ENCODE measurements around the gene RPS14. TPM values are rescaled to one million over a fixed set of nuclear protein-coding genes. Genes with fewer than 3 reads are reported as not detected.

Gene RPS14
- total and polyA plus RNA-seq, 10 of the 15 experiments (the other 5 are each of a cell fraction or from before 2014, with no cell fraction given): 2,295 to 4,047 (median 2,787) TPM

DNA sequence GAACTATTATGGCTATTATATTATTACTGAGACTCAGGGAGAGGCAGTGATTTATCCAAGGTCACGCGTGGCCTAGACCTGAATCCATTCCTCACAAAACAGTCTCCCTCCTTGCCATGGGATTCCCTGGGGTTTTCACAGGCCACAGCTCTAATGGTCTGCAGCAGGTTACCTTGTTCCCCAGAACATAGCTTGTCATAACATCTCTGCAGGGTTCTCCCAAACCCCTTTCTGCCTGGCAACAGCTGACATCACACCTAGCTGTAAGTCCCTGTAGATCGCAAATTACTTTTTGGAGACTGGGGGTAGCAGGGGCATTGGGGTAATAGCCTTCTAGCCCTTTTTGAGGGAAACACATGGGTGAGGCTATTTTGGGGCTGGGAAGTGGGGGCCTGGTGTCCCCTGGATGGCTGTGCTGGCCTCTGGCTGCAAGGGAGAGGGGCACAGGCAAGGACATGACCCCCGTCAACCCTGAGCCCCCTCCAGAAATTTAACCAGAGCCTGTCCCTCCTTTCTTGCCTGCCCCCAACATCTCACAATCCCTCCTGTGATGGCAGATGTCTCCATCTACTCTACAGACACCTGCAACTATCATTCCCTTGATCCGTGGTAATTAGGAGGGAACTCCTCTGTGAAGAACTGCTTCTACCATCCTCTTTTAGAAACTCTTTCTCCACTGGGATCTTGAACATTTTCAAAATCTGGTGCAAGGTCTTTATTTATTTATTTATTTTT is 38.1 kb downstream of the RPS14 start (continued):
- TF ChIP-seq, protein P1, sequence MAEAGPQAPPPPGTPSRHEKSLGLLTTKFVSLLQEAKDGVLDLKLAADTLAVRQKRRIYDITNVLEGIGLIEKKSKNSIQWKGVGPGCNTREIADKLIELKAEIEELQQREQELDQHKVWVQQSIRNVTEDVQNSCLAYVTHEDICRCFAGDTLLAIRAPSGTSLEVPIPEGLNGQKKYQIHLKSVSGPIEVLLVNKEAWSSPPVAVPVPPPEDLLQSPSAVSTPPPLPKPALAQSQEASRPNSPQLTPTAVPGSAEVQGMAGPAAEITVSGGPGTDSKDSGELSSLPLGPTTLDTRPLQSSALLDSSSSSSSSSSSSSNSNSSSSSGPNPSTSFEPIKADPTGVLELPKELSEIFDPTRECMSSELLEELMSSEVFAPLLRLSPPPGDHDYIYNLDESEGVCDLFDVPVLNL (IDR thresholded peaks at IDR 0.05; ENCODE audit: low read depth, low read length): no peak
- TF ChIP-seq SUPT20H (IDR thresholded peaks at IDR 0.05; ENCODE audit: borderline replicate concordance, control insufficient read depth, low read depth, low read length) (no peak), POU2F2 (IDR thresholded peaks at IDR 0.05; ENCODE audit: borderline replicate concordance, low read depth, low read length) (peak; percentile 84; the same call in 2 of the 3 replicates), HCFC1 (IDR thresholded peaks at IDR 0.05; ENCODE audit: low read length) (no peak), CBX5 (IDR thresholded peaks at IDR 0.05; ENCODE audit: low read depth) (no peak), NFYA (IDR thresholded peaks at IDR 0.05; ENCODE audit: borderline replicate concordance, low read depth, low read length) (no peak), NBN (IDR thresholded peaks at IDR 0.05) (no peak; the same call in none of the 2 replicates), WRNIP1 (IDR thresholded peaks at IDR 0.05; ENCODE audit: borderline replicate concordance, low read depth, low read length) (no peak; the same call in 1 of the 2 replicates), TCF3 (IDR thresholded peaks at IDR 0.05; ENCODE audit: borderline replicate concordance, insufficient read depth, low read depth, low read length) (0 out of 2 replicates have a peak, but pooled peaks have one; percentile 15), MYC (IDR thresholded peaks at IDR 0.05; ENCODE audit: insufficient read depth, insufficient read length, insufficient replicate concordance, low read length, severe bottlenecking) (no peak), SRF (IDR thresholded peaks at IDR 0.05; ENCODE audit: low read depth in 2 of 2, low read length in 2 of 2) (no peak), KAT2A (conservative IDR thresholded peaks at IDR 0.05; ENCODE audit: control insufficient read depth, low read depth, low read length) (no peak), HDAC2 (IDR thresholded peaks at IDR 0.05) (no peak), ESRRA (IDR thresholded peaks at IDR 0.05; ENCODE audit: low read length) (no peak), CBFB (IDR thresholded peaks at IDR 0.05; ENCODE audit: low read depth) (0 out of 2 replicates have a peak, but pooled peaks have one; percentile 7), BMI1 (IDR thresholded peaks at IDR 0.05; ENCODE audit: borderline replicate concordance) (peak; percentile 12; the same call in 1 of the 2 replicates), CBX3 (IDR thresholded peaks at IDR 0.05; ENCODE audit: borderline replicate concordance, low read depth) (no peak), TCF7 (IDR thresholded peaks at IDR 0.05; ENCODE audit: borderline replicate concordance) (no peak), LARP7 (IDR thresholded peaks at IDR 0.05) (peak; percentile 96), TAF1 (IDR thresholded peaks at IDR 0.05; ENCODE audit: borderline replicate concordance, low read depth, low read length) (peak; percentile 39; the same call in 1 of the 2 replicates), POLR2A (IDR thresholded peaks at IDR 0.05; ENCODE audit: low read depth, low read length) (peak; percentile 76), NFYB (IDR thresholded peaks at IDR 0.05; ENCODE audit: insufficient read depth, low read depth, low read length) (no peak), PML (IDR thresholded peaks at IDR 0.05; ENCODE audit: low read length) (no peak)
- TF ChIP-seq, protein P2, sequence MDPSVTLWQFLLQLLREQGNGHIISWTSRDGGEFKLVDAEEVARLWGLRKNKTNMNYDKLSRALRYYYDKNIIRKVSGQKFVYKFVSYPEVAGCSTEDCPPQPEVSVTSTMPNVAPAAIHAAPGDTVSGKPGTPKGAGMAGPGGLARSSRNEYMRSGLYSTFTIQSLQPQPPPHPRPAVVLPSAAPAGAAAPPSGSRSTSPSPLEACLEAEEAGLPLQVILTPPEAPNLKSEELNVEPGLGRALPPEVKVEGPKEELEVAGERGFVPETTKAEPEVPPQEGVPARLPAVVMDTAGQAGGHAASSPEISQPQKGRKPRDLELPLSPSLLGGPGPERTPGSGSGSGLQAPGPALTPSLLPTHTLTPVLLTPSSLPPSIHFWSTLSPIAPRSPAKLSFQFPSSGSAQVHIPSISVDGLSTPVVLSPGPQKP (IDR thresholded peaks at IDR 0.05; ENCODE audit: low read depth, low read length): no peak
- TF ChIP-seq, protein P3, sequence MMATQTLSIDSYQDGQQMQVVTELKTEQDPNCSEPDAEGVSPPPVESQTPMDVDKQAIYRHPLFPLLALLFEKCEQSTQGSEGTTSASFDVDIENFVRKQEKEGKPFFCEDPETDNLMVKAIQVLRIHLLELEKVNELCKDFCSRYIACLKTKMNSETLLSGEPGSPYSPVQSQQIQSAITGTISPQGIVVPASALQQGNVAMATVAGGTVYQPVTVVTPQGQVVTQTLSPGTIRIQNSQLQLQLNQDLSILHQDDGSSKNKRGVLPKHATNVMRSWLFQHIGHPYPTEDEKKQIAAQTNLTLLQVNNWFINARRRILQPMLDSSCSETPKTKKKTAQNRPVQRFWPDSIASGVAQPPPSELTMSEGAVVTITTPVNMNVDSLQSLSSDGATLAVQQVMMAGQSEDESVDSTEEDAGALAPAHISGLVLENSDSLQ (IDR thresholded peaks at IDR 0.05): no peak
- TF ChIP-seq, protein P4, sequence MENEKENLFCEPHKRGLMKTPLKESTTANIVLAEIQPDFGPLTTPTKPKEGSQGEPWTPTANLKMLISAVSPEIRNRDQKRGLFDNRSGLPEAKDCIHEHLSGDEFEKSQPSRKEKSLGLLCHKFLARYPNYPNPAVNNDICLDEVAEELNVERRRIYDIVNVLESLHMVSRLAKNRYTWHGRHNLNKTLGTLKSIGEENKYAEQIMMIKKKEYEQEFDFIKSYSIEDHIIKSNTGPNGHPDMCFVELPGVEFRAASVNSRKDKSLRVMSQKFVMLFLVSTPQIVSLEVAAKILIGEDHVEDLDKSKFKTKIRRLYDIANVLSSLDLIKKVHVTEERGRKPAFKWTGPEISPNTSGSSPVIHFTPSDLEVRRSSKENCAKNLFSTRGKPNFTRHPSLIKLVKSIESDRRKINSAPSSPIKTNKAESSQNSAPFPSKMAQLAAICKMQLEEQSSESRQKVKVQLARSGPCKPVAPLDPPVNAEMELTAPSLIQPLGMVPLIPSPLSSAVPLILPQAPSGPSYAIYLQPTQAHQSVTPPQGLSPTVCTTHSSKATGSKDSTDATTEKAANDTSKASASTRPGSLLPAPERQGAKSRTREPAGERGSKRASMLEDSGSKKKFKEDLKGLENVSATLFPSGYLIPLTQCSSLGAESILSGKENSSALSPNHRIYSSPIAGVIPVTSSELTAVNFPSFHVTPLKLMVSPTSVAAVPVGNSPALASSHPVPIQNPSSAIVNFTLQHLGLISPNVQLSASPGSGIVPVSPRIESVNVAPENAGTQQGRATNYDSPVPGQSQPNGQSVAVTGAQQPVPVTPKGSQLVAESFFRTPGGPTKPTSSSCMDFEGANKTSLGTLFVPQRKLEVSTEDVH (IDR thresholded peaks at IDR 0.05; ENCODE audit: low read depth, partially characterized antibody): no peak

Data from GM12878 (cell line).